Breast epithelium (tissue), 4 donors: ENCODE measurements around the gene PLXNB2. TPM values are rescaled to one million over a fixed set of nuclear protein-coding genes. Genes with fewer than 3 reads are reported as not detected.

Experiments used
- DNase-seq, 2 donors: peaks; one replicate each; pipeline ENCODE4 v3.0.0-alpha.2; 2019; ENCODE audit warnings: low spot score in 2 of 2
- H3K27ac ChIP-seq, 2 donors: fragments of 200-600 bp; sonication (generic) in 1 of 2; one replicate each; pipeline ENCODE4 v1.5.1; 2016 to 2019; ENCODE audit warnings: mild to moderate bottlenecking in 1 of 2
- H3K27me3 ChIP-seq, 2 donors: fragments of 200-600 bp; sonication (generic) in 1 of 2; one replicate each; pipeline versions ENCODE4 v1.5.1 to v1.6.0; 2017 to 2019; ENCODE audit warnings: control low read depth in 1 of 2, mild to moderate bottlenecking in 1 of 2
- H3K36me3 ChIP-seq: fragments of 200-600 bp; one replicate; pipeline ENCODE4 v1.5.1; 2019
- H3K4me1 ChIP-seq, 2 donors: fragments of 200-600 bp; sonication (generic); one replicate each; pipeline ENCODE4 v1.5.1; 2016 to 2019; ENCODE audit warnings: control low read depth in 1 of 2
- H3K4me3 ChIP-seq, 3 donors: fragments of 200-600 bp; sonication (generic); 1 replicate in 2 of 3; 2 replicates in 1 of 3; pipeline ENCODE4 v1.5.1; 2016 to 2019; ENCODE audit warnings: mild to moderate bottlenecking in 3 of 3, moderate library complexity in 2 of 3
- H3K9me3 ChIP-seq, 2 donors: fragments of 200-600 bp; sonication (generic) in 1 of 2; one replicate each; pipeline ENCODE4 v1.5.1; 2016 to 2019; ENCODE audit warnings: control low read depth in 1 of 2
- POLR2A ChIP-seq: fragments of 450-650 bp; IDR thresholded peaks from one replicate; pipeline ENCODE4 v1.6.1; 2016; ENCODE audit warnings: antibody characterized with exemption, mild to moderate bottlenecking, moderate library complexity
- POLR2AphosphoS5 ChIP-seq, 3 donors: sonication (generic); formaldehyde crosslinking; IDR thresholded peaks; one replicate each; pipeline ENCODE4 v1.6.1; 2017; ENCODE audit warnings: antibody characterized with exemption in 3 of 3
- intact Hi-C: fragments of 100-400 bp; cut with DNase I; formaldehyde crosslinking; loops from one replicate; pipeline ENCODE4 v1.15.1; 2023; ENCODE audit warnings: low total_unique reads
- total RNA-seq, 3 donors: library from RNA; depleted of rRNA; stranded (reverse); fragments of >200 nt; gene quantifications; one replicate each; pipeline ENCODE4 v1.1.0, GENCODE V29; 2016
- TF ChIP-seq, protein P1 (sequence below), 3 donors: fragments of 450-650 bp; IDR thresholded peaks; one replicate each; pipeline ENCODE4 v1.5.1; 2016 to 2017; ENCODE audit warnings: antibody characterized with exemption in 3 of 3, mild to moderate bottlenecking in 3 of 3, moderate library complexity in 3 of 3

Gene PLXNB2
- total RNA-seq, 3 donors from 2014 or later: 79.0 to 137 (median 122) TPM

GRCh38 chr22:50305393-50305922 is 2.0 kb downstream of the PLXNB2 start:
- Histone ChIP-seq H3K27me3 (no peaks in the 10 kb centered on the region), H3K27ac (peak overlapping the region; percentile 94 to 98), H3K36me3 (no peaks in the 10 kb centered on the region), H3K4me1 (peaks cover 47 to 57% of the 10 kb centered on the region in 2 donors), H3K4me3 (peak overlapping the region; percentile 90 to 99 (median 91)), H3K9me3 (no peaks in the 10 kb centered on the region)
- TF ChIP-seq POLR2AphosphoS5 (IDR thresholded peaks at IDR 0.05) (no peak), POLR2A (no peak)
- TF ChIP-seq, protein P1, sequence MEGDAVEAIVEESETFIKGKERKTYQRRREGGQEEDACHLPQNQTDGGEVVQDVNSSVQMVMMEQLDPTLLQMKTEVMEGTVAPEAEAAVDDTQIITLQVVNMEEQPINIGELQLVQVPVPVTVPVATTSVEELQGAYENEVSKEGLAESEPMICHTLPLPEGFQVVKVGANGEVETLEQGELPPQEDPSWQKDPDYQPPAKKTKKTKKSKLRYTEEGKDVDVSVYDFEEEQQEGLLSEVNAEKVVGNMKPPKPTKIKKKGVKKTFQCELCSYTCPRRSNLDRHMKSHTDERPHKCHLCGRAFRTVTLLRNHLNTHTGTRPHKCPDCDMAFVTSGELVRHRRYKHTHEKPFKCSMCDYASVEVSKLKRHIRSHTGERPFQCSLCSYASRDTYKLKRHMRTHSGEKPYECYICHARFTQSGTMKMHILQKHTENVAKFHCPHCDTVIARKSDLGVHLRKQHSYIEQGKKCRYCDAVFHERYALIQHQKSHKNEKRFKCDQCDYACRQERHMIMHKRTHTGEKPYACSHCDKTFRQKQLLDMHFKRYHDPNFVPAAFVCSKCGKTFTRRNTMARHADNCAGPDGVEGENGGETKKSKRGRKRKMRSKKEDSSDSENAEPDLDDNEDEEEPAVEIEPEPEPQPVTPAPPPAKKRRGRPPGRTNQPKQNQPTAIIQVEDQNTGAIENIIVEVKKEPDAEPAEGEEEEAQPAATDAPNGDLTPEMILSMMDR (IDR thresholded peaks at IDR 0.05): no peak
- no peak for DNase-seq
- intact Hi-C loops: no loop called here

DNA sequence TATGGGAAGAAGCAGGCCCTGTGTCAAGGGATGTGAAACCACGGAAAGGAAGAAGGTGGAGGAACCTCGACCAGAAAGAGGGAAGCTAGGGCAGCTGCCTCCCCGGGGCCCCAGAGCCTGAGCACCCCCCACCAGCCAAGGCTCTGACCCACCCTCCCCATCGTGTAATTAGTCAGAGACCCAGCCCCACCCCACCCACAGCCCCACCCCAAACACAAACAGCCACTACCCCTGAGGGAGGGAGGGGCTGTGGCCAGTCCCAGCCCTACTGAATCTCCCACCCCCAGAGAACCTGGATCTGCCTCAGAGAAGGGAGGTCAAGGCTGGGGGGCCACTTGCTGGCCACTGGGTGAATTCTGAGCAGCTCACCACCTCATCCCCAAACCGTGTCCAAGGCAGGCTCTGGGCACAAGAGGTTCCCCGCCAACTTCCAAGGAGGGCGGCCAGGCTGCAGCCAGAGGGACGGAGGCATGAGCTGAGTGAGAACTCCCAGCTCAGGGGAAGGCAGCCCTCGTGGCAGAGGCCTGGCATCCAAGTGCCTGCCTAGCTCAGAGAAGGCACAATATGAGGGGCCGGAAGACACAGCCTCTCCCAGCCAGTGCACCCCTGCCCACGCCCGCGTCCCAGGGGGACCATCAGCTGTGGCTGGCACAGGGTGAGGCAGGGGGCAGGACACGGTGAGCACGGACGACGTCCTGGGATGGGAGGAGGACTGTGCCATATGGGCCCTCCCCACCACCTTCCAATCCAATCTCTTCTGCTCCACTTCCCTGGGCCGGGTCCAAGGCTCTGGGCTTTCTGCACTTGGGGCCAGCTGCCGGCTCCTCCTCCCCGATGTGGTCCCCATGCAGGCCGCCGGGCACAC is 2.7 kb downstream of the PLXNB2 start:
- TF ChIP-seq, protein P1 (IDR thresholded peaks at IDR 0.05): no peak
- TF ChIP-seq POLR2A: no peak
- TF ChIP-seq POLR2AphosphoS5 (IDR thresholded peaks at IDR 0.05): no peak
- peak in 1 of 2 donors; percentile 20 for DNase-seq
- H3K36me3 ChIP-seq: no peaks in the 10 kb centered on the region
- no peaks in the 10 kb centered on the region for H3K9me3 ChIP-seq
- H3K27me3 ChIP-seq: no peaks in the 10 kb centered on the region
- intact Hi-C loops: no loop called here
- peak overlapping the region; percentile 94 to 98 for H3K27ac ChIP-seq
- H3K4me1 ChIP-seq: peaks cover 52 to 64% of the 10 kb centered on the region in 2 donors
- peak overlapping the region; percentile 90 to 99 (median 91) for H3K4me3 ChIP-seq

DNA sequence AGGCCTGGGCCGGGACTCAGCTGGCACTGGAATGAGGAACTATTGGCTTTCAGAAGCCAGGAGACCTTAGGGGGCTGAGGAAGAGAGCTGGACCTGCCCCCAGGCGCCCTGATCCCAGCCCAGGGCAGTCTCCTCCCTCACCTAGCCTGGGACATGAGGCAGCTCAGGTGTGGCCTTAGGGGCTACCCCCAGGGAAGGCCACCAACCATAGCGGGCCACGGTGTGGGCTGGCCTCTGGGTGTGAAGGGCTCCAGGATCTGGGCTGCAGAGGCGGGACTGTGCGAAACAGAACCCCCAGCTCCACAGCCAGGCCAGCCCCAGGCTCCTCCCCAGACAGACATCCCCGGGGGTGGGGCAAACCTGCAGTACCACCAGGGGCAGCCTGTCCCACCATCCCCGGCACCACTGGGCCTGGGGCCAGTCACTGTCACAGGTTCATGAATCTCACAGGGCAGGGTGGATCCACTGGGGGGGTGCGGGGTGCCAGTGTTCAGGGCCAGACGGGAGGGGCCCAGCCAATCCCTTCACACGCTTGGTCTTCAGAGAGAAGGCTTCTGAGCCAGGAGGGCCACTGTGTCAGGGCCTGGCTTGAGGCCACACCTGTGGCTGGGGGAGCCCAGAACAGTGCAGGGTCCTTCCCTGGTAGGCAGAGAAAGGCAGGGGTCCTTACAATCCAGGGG is 3.5 kb downstream of the PLXNB2 start:
- no peak for DNase-seq

DNA sequence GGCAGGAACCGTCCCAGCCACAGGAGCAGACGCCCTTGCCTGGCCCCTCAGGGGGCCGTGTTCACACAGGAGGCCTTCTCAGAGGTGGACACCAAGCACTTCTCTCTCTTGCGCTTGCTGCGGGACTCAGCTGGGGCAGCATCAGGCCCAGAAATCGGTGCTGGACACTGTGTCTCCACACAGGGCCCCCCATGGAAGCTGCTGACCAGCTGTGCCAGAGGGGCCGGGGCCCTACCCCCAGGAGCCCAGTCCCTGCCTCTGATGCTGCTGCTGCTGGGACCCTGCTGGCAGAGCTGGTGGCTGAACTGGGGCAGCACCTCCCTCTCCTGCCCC is 4.0 kb downstream of the PLXNB2 start:
- Histone ChIP-seq H3K36me3 (no peaks in the 10 kb centered on the region), H3K27ac (peak overlapping the region; percentile 94 to 98), H3K4me3 (peak overlapping the region in 2 of 3 donors; percentile 90 to 99), H3K27me3 (no peaks in the 10 kb centered on the region), H3K4me1 (peaks cover 61 to 63% of the 10 kb centered on the region in 2 donors), H3K9me3 (no peaks in the 10 kb centered on the region)
- no peak for TF ChIP-seq POLR2AphosphoS5 (IDR thresholded peaks at IDR 0.05)
- no peak for TF ChIP-seq POLR2A
- TF ChIP-seq, protein P1 (IDR thresholded peaks at IDR 0.05): no peak
- no peak for DNase-seq
- intact Hi-C loops: no loop called here

More for the DNA sequence above, 3.5 kb downstream of the PLXNB2 start:
- H3K4me3 ChIP-seq: peak overlapping the region in 2 of 3 donors; percentile 90 to 99
- peaks cover 59 to 64% of the 10 kb centered on the region in 2 donors for H3K4me1 ChIP-seq
- no peaks in the 10 kb centered on the region for H3K27me3 ChIP-seq
- intact Hi-C loops: no loop called here
- no peaks in the 10 kb centered on the region for H3K36me3 ChIP-seq
- no peaks in the 10 kb centered on the region for H3K9me3 ChIP-seq
- H3K27ac ChIP-seq: peak overlapping the region; percentile 94 to 98
- TF ChIP-seq, protein P1 (IDR thresholded peaks at IDR 0.05): no peak
- TF ChIP-seq POLR2AphosphoS5 (IDR thresholded peaks at IDR 0.05) (no peak), POLR2A (no peak)
